ENCODE results near the gene TPK1. TPM values are rescaled to one million over a fixed set of nuclear protein-coding genes. Genes with fewer than 3 reads are reported as not detected.

Gene TPK1
- total RNA-seq, 6 experiments from 2014 or later = 3.1 to 6.7 (median 4.3) TPM

DNA sequence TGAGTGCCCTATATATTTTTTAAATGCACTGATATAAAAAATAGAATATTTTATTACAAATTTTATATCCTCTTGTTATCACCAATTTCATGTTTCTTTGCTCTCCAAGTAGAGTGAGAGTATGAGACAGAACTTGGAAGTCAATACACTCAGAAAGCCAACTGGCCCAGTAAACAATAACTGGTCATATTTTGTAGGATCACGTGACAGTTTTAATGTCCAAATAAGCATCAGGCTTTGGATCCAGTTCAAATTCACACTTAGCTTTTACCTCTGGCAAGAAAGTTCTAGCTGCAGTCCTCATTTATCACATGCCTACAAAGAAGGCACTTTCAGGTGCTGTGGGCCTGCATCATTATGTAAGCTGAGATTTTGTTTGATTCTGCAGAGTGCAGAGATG lies 21.6 kb upstream of the TPK1 start:
- WGBS (ENCODE audit: insufficient coverage, low coverage, low lambda C conversion rate, missing lambda C conversion rate) = 22% methylated on average over 1 of the region's 1 CpG
- intact Hi-C loops (cut with DNase I) = no loop called here

DNA sequence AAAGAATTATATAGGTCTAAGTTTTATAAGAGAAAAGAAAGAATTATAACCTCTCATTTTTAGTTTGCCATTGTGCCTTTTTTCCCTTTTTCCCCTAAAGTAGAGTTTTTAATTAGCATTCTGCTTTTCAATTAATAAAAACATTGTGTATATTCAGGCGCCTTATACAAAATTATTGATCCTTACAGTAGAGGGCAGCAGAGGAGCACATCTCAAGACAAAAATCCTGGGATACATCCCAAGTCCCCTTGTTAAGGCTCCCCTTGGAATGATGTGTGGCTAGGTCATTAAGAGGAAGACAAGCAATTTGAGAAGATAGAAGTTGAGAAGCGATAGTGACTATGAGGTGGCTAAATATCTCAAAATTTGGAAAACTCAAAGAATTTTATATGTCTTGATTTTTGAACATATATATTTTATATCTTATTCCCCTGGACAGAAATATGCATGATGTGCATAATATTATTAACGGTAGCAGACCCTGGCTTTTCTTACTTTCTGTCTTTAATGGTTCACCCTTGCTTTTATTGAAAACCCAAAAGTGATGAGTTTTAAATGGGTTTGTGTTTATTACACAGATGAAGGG lies 19.1 kb upstream of the TPK1 start:
- no peaks in the 10 kb centered on the region for H3K4me1 ChIP-seq
- DNase-seq (no peak), ATAC-seq (peak in 1 of 4 donors; percentile 25)
- no peaks in the 10 kb centered on the region for H3K27me3 ChIP-seq
- no peak overlapping the region for H3K27ac ChIP-seq
- H3K9me3 ChIP-seq = no peaks in the 10 kb centered on the region
- intact Hi-C loops (cut with DNase I) = no loop called here
- WGBS (ENCODE audit: insufficient coverage, low coverage, low lambda C conversion rate, missing lambda C conversion rate) = 42% methylated on average over 3 of the region's 3 CpGs
- H3K4me3 ChIP-seq = no peak overlapping the region
- H3K36me3 ChIP-seq = no peaks in the 10 kb centered on the region
- TF ChIP-seq, protein P1, sequence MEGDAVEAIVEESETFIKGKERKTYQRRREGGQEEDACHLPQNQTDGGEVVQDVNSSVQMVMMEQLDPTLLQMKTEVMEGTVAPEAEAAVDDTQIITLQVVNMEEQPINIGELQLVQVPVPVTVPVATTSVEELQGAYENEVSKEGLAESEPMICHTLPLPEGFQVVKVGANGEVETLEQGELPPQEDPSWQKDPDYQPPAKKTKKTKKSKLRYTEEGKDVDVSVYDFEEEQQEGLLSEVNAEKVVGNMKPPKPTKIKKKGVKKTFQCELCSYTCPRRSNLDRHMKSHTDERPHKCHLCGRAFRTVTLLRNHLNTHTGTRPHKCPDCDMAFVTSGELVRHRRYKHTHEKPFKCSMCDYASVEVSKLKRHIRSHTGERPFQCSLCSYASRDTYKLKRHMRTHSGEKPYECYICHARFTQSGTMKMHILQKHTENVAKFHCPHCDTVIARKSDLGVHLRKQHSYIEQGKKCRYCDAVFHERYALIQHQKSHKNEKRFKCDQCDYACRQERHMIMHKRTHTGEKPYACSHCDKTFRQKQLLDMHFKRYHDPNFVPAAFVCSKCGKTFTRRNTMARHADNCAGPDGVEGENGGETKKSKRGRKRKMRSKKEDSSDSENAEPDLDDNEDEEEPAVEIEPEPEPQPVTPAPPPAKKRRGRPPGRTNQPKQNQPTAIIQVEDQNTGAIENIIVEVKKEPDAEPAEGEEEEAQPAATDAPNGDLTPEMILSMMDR (IDR thresholded peaks at IDR 0.05) = peak; percentile 28 to 49 (median 40)
- no peak for TF ChIP-seq POLR2A (IDR thresholded peaks at IDR 0.05)

More for the DNA sequence above, 21.6 kb upstream of the TPK1 start:
- no peak overlapping the region for H3K27ac ChIP-seq
- H3K9me3 ChIP-seq = no peaks in the 10 kb centered on the region
- H3K4me1 ChIP-seq = no peaks in the 10 kb centered on the region
- no peak overlapping the region for H3K4me3 ChIP-seq
- H3K27me3 ChIP-seq = no peaks in the 10 kb centered on the region
- ATAC-seq (no peak), DNase-seq (no peak)
- no peaks in the 10 kb centered on the region for H3K36me3 ChIP-seq
- no peak for TF ChIP-seq POLR2A (IDR thresholded peaks at IDR 0.05)
- TF ChIP-seq, protein P1 (IDR thresholded peaks at IDR 0.05) = no peak

DNA sequence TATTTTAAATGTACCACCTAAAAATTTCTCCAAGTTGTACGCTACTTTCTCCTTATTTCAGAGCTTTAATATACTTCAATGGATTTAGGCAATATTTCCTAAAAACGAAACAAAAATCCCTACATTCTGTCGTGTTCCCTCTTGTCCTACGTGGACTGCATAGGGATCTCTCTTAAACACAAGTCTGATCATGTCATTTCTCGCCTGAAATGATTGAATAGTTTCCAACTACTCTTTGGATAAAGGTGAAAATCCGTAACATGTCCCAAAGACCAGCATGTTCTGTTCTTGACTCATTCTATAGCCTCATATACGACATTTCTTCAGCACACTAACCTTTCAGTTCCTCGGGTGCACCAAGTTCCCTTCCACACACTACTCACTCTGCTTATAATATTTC lies 17.7 kb upstream of the TPK1 start:
- no peak for DNase-seq
- no peak overlapping the region for H3K4me3 ChIP-seq
- 55% methylated on average over 8 of the region's 8 CpGs for WGBS (ENCODE audit: insufficient coverage, low coverage, low lambda C conversion rate, missing lambda C conversion rate)

GRCh38 chr7:144848078-144848477 lies 12.2 kb upstream of the TPK1 start:
- Histone ChIP-seq H3K4me3 (no peak overlapping the region), H3K27ac (no peak overlapping the region), H3K27me3 (no peaks in the 10 kb centered on the region), H3K4me1 (no peaks in the 10 kb centered on the region), H3K9me3 (no peaks in the 10 kb centered on the region), H3K36me3 (no peaks in the 10 kb centered on the region)
- 33% methylated on average over 1 of the region's 1 CpG for WGBS (ENCODE audit: insufficient coverage, low coverage, low lambda C conversion rate, missing lambda C conversion rate)
- intact Hi-C loops (cut with DNase I) = no loop called here
- no peak for ATAC-seq
- no peak for TF ChIP-seq POLR2A (IDR thresholded peaks at IDR 0.05)
- TF ChIP-seq, protein P1 (IDR thresholded peaks at IDR 0.05) = no peak
- DNase-seq = no peak

More for the DNA sequence above, 17.7 kb upstream of the TPK1 start:
- Histone ChIP-seq H3K36me3 (no peaks in the 10 kb centered on the region), H3K27ac (no peak overlapping the region), H3K27me3 (no peaks in the 10 kb centered on the region), H3K4me1 (no peaks in the 10 kb centered on the region), H3K9me3 (no peaks in the 10 kb centered on the region)
- ATAC-seq = no peak
- intact Hi-C loops (cut with DNase I) = no loop called here
- TF ChIP-seq, protein P1 (IDR thresholded peaks at IDR 0.05) = no peak
- no peak for TF ChIP-seq POLR2A (IDR thresholded peaks at IDR 0.05)

Measured in right lobe of liver (tissue), 6 donors.